ENCODE measurements around the gene MCTP2. TPM values are rescaled to one million over a fixed set of nuclear protein-coding genes. Genes with fewer than 3 reads are reported as not detected.
A peak's percentile ranks its signal among the peaks of the same experiment; 100 is the strongest.

The MCTP2 gene
- total RNA-seq, 1 donor from 2014 or later: 4.8 TPM

GRCh38 chr15:94523873-94524272 lies 292.5 kb downstream of the MCTP2 start:
- Mint-ChIP-seq H3K9me3 (peaks cover 8% of the 10 kb centered on the region), H3K27ac (no peak overlapping the region), H3K36me3 (peaks cover 4% of the 10 kb centered on the region), H3K4me3 (no peak overlapping the region), H3K27me3 (no peaks in the 10 kb centered on the region), H3K4me1 (ENCODE audit: unreplicated experiment) (peaks cover 6% of the 10 kb centered on the region)
- DNase-seq (ENCODE audit: extremely low spot score, unreplicated experiment): no peak
- TF ChIP-seq CTCF (conservative IDR thresholded peaks at IDR 0.05): no peak

- DNase-seq (ENCODE audit: extremely low spot score, unreplicated experiment): no peak
- H3K4me1 Mint-ChIP-seq (ENCODE audit: unreplicated experiment): peaks cover 6% of the 10 kb centered on the region
- no peak overlapping the region for H3K27ac Mint-ChIP-seq
- H3K27me3 Mint-ChIP-seq: no peaks in the 10 kb centered on the region
- H3K4me3 Mint-ChIP-seq: no peak overlapping the region
- TF ChIP-seq CTCF (conservative IDR thresholded peaks at IDR 0.05): no peak
- peaks cover 8% of the 10 kb centered on the region for H3K9me3 Mint-ChIP-seq
- H3K36me3 Mint-ChIP-seq: peaks cover 4% of the 10 kb centered on the region
These were observed 293.2 kb downstream of the MCTP2 start for GRCh38 chr15:94524565-94524964.

GRCh38 chr15:94526071-94526689 lies 294.8 kb downstream of the MCTP2 start:
- no peak overlapping the region for H3K4me3 Mint-ChIP-seq

GRCh38 chr15:94532226-94532625 lies 300.9 kb downstream of the MCTP2 start:
- DNase-seq (ENCODE audit: extremely low spot score, unreplicated experiment): no peak
- H3K27ac Mint-ChIP-seq: no peak overlapping the region

More at GRCh38 chr15:94526071-94526689, 294.8 kb downstream of the MCTP2 start:
- Mint-ChIP-seq H3K36me3 (peaks cover 4% of the 10 kb centered on the region), H3K27me3 (peaks cover under 1% of the 10 kb centered on the region), H3K9me3 (peaks cover 8% of the 10 kb centered on the region), H3K4me1 (ENCODE audit: unreplicated experiment) (peaks cover 9% of the 10 kb centered on the region), H3K27ac (no peak overlapping the region)
- no peak for DNase-seq (ENCODE audit: extremely low spot score, unreplicated experiment)
- peak; percentile 74 for TF ChIP-seq CTCF (conservative IDR thresholded peaks at IDR 0.05)

More at GRCh38 chr15:94532226-94532625, 300.9 kb downstream of the MCTP2 start:
- peaks cover 4% of the 10 kb centered on the region for H3K4me1 Mint-ChIP-seq (ENCODE audit: unreplicated experiment)
- no peak for TF ChIP-seq CTCF (conservative IDR thresholded peaks at IDR 0.05)
- H3K27me3 Mint-ChIP-seq: peaks cover 4% of the 10 kb centered on the region
- H3K4me3 Mint-ChIP-seq: no peak overlapping the region
- H3K36me3 Mint-ChIP-seq: no peaks in the 10 kb centered on the region
- H3K9me3 Mint-ChIP-seq: no peaks in the 10 kb centered on the region
